ENCODE results near the gene ORC3.

The ORC3 gene

GRCh38 chr6:87572021-87572420 is 17.9 kb upstream of the ORC3 start:
- H3K4me3 ChIP-seq (ENCODE audit: low read depth, low read length): no peak overlapping the region
- no peak overlapping the region for H3K27ac ChIP-seq
- TF ChIP-seq, protein P1, sequence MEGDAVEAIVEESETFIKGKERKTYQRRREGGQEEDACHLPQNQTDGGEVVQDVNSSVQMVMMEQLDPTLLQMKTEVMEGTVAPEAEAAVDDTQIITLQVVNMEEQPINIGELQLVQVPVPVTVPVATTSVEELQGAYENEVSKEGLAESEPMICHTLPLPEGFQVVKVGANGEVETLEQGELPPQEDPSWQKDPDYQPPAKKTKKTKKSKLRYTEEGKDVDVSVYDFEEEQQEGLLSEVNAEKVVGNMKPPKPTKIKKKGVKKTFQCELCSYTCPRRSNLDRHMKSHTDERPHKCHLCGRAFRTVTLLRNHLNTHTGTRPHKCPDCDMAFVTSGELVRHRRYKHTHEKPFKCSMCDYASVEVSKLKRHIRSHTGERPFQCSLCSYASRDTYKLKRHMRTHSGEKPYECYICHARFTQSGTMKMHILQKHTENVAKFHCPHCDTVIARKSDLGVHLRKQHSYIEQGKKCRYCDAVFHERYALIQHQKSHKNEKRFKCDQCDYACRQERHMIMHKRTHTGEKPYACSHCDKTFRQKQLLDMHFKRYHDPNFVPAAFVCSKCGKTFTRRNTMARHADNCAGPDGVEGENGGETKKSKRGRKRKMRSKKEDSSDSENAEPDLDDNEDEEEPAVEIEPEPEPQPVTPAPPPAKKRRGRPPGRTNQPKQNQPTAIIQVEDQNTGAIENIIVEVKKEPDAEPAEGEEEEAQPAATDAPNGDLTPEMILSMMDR (IDR thresholded peaks at IDR 0.05; ENCODE audit: low read depth, low read length): no peak
- no peaks in the 10 kb centered on the region for H3K9me3 ChIP-seq (ENCODE audit: severe bottlenecking)
- peaks cover 3% of the 10 kb centered on the region; the same call in 1 of the 2 replicates for H3K36me3 ChIP-seq
- DNase-seq: no peak
- no peaks in the 10 kb centered on the region for H3K27me3 ChIP-seq (ENCODE audit: insufficient read depth, low read depth, severe bottlenecking)

GRCh38 chr6:87572883-87573282 is 17.1 kb upstream of the ORC3 start:
- no peak overlapping the region for H3K27ac ChIP-seq
- no peaks in the 10 kb centered on the region for H3K9me3 ChIP-seq (ENCODE audit: severe bottlenecking)
- no peaks in the 10 kb centered on the region for H3K27me3 ChIP-seq (ENCODE audit: insufficient read depth, low read depth, severe bottlenecking)
- no peak overlapping the region for H3K4me3 ChIP-seq (ENCODE audit: low read depth, low read length)
- peaks cover 3% of the 10 kb centered on the region; the same call in 1 of the 2 replicates for H3K36me3 ChIP-seq
- TF ChIP-seq, protein P1 (IDR thresholded peaks at IDR 0.05; ENCODE audit: low read depth, low read length): no peak
- no peak for DNase-seq

DNA sequence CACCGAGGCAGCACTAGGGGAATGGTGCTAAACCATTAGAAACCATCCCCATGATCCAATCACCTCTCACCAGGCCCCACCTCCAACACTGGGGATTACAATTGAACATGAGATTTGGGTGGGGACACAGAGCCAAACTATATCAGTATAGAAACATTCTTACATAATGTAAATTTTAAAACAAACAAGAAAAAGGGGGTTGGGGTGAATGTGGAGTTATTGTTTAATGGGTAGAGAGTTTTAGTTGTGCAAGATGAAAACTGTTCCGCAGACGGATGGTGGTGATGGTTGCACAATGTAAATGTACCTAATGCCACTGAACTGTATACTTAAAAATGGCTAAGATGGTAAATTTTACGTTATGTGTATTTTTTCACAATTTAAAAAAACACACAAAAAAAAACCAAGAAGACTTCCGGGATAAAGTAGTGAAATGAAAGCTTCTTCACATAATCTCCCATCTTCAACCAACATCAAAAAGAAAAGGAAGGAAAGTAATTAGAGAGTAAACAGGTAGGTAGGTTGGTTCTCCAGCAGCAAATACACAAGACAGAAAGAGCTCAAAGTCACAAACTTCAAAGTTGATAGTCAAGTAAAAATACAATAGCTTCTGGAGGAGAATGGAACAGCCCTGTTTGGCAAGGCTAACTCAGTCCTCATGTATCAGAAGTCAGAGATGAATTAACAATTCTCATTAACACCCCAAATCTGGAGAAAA is 16.5 kb upstream of the ORC3 start:
- H3K27ac ChIP-seq: no peak overlapping the region
- TF ChIP-seq, protein P1 (IDR thresholded peaks at IDR 0.05; ENCODE audit: low read depth, low read length): no peak
- H3K9me3 ChIP-seq (ENCODE audit: severe bottlenecking): no peaks in the 10 kb centered on the region
- DNase-seq: no peak
- peaks cover 3% of the 10 kb centered on the region for H3K36me3 ChIP-seq
- H3K27me3 ChIP-seq (ENCODE audit: insufficient read depth, low read depth, severe bottlenecking): no peaks in the 10 kb centered on the region
- no peak overlapping the region for H3K4me3 ChIP-seq (ENCODE audit: low read depth, low read length)

DNA sequence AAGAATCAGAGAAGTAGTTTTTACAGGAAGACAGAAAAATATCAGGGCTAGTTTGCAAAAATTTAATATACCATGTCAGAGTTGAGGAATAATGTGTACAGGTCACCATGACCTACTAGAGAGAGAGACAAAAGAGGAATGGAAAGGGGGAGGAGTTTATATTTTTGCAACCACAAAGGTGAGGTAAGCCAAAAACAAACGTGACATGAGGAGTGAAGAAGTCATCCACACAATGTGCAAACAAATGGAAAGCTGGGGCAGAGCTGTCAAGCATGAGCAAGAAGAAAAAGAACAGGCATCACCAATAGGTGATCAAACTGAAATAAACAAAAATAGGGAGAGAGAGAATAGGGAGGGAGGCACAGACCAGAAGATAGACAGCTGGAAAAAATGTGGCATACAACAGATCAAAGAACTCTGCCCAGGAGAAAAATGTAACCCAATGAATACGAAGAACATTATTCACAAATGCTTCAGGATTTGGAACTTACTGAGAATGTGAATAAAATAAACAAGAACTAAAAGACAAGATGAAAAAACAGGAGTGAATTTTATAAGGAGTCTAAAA is 15.6 kb upstream of the ORC3 start:
- TF ChIP-seq, protein P1 (IDR thresholded peaks at IDR 0.05; ENCODE audit: low read depth, low read length): no peak

DNA sequence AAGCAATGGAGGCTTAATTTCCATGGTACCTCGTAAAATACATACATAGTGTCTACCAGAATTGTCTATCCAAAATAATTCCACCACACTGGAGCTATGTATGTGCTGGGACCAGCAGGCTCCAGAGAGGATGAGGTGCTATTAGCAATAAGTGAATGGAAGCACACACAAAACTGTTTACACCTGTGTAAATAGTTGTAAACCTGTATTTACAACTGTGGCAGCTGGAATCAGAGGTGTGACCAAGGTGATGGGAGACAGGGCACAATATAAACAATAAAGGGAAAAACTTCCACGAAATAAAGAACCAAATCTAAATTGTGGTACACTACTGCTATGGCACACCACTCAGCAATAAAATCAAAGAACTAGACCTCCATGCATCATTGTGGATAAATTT is 14.5 kb upstream of the ORC3 start:
- Histone ChIP-seq H3K27ac (no peak overlapping the region), H3K27me3 (ENCODE audit: insufficient read depth, low read depth, severe bottlenecking) (no peaks in the 10 kb centered on the region), H3K9me3 (ENCODE audit: severe bottlenecking) (no peaks in the 10 kb centered on the region), H3K36me3 (peaks cover 8% of the 10 kb centered on the region), H3K4me3 (ENCODE audit: low read depth, low read length) (no peak overlapping the region)
- TF ChIP-seq, protein P1 (IDR thresholded peaks at IDR 0.05; ENCODE audit: low read depth, low read length): no peak
- no peak for DNase-seq

More for the DNA sequence above, 15.6 kb upstream of the ORC3 start:
- Histone ChIP-seq H3K27me3 (ENCODE audit: insufficient read depth, low read depth, severe bottlenecking) (no peaks in the 10 kb centered on the region), H3K9me3 (ENCODE audit: severe bottlenecking) (no peaks in the 10 kb centered on the region), H3K4me3 (ENCODE audit: low read depth, low read length) (no peak overlapping the region), H3K36me3 (peaks cover 3% of the 10 kb centered on the region), H3K27ac (no peak overlapping the region)
- no peak for DNase-seq
